ENCODE results near the gene PLCB1.

PLCB1 gene

DNA sequence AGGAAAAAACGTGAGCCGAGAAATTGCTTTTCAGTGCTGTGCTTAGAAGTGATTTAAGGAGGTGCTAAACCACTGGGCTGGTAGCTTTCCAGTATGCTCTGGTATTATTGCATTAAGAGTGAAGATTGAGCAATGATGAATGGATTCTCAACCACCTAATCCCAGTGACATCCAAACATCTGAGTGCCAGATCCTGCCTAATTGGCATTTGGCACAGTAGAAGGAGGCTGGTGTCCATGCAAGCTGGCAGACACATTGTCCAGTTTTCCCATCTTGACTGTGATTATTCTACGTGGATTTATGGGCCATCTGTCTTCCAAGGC, 538.8 kb downstream of the PLCB1 start:
- TF ChIP-seq, protein P1, sequence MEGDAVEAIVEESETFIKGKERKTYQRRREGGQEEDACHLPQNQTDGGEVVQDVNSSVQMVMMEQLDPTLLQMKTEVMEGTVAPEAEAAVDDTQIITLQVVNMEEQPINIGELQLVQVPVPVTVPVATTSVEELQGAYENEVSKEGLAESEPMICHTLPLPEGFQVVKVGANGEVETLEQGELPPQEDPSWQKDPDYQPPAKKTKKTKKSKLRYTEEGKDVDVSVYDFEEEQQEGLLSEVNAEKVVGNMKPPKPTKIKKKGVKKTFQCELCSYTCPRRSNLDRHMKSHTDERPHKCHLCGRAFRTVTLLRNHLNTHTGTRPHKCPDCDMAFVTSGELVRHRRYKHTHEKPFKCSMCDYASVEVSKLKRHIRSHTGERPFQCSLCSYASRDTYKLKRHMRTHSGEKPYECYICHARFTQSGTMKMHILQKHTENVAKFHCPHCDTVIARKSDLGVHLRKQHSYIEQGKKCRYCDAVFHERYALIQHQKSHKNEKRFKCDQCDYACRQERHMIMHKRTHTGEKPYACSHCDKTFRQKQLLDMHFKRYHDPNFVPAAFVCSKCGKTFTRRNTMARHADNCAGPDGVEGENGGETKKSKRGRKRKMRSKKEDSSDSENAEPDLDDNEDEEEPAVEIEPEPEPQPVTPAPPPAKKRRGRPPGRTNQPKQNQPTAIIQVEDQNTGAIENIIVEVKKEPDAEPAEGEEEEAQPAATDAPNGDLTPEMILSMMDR (IDR thresholded peaks at IDR 0.05; ENCODE audit: low read depth, low read length): no peak
- no peak overlapping the region for H3K4me3 ChIP-seq (ENCODE audit: low read depth, low read length)

DNA sequence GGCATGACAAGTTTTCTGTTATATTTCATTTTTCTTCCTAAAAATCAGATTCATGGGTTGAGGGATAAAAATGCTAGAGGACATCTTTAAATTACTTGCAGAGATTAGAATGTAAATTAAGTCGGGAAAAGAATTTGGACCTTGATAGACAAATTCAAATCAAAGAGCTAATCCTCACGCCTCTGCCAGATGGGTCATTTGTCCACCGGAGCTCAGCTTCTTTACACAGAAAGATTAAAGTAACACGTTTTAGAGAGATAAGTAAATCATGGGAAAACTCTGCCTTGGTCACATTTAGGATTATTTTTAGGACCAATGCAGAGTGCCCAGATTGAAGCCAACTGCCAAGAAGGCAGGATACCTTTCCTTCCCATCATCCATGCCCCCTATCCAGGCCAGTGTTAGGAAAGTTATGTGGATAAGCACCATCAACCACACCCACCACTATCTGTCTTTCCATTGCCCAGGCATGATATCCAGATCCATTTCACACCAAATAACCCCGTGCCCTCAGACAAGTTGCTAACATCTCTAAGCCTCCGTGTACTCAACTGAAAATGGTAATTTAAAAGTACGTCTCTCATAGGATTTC, 539.4 kb downstream of the PLCB1 start:
- no peak overlapping the region for H3K4me3 ChIP-seq (ENCODE audit: low read depth, low read length)
- TF ChIP-seq, protein P1 (IDR thresholded peaks at IDR 0.05; ENCODE audit: low read depth, low read length): no peak

DNA sequence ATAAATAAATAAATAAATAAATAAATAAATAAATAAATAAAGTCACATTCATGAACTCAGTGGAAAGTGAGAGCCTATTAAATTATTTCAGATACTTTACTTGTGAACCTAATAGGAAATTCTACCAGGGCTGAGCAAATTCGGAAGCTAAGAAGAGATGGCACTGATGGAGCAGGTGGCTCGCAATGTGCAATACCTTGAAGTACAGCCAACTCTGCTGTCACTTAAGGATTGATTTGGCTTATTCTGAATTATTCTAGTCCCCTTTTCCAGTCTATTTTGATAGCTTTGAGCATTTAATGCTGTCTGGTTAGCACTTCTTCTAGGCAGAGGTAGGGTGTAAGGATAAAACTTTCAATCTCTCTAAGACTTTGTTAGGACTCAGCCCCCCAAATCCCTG, 541.0 kb downstream of the PLCB1 start:
- no peak overlapping the region for H3K4me3 ChIP-seq (ENCODE audit: low read depth, low read length)
- TF ChIP-seq, protein P1 (IDR thresholded peaks at IDR 0.05; ENCODE audit: low read depth, low read length): no peak

DNA sequence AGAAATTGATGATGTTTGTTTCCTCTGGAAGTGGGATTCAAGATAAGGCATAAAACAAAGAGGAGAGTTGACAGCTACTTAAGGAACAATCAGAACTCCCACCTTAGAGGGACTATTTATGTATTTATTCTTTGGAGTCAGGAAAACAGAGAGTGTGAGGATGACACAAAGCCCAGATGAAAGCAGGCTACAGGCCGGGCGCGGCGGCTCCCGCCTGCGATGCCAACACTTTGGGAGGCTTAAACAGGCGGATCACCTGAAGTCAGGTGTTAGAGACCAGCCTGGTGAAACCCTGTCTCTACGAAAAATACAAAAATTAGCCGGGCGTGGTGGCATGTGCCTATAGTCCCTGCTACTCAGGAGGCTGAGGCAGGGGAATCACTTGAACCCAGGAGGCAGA, 543.8 kb downstream of the PLCB1 start:
- TF ChIP-seq, protein P1 (IDR thresholded peaks at IDR 0.05; ENCODE audit: low read depth, low read length): no peak
- H3K4me3 ChIP-seq (ENCODE audit: low read depth, low read length): no peak overlapping the region

DNA sequence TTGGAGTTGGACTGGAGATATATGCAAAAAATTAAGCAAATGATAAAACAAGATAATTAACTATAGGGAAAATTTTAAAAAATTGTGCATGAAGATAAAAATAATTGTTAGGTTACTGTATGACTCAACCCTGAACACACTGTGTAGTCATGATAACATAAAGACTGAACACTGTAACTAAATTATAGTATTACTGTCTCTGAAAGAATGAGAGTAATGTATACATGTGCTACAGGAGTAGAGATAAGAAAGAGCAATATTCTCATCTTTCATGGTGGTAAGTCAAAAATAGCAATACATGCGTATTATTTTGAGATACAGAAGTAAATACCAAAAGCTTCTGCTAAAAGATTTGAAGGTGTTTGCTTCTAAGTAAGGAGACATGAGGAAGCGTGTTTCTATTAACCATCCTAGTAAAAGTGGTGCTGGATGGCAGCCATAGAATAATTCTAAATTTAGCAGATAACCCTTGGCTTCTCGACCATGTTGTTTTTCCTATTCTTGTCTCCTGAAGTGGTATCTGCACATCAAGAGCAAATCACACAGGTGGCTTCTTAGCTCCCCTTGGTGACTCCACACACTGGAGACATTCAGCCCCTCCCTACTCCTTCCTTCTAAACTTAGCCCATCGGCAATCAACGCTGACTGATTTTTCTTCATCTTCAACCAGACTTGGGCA, 546.2 kb downstream of the PLCB1 start:
- TF ChIP-seq, protein P1 (IDR thresholded peaks at IDR 0.05; ENCODE audit: low read depth, low read length): no peak

DNA sequence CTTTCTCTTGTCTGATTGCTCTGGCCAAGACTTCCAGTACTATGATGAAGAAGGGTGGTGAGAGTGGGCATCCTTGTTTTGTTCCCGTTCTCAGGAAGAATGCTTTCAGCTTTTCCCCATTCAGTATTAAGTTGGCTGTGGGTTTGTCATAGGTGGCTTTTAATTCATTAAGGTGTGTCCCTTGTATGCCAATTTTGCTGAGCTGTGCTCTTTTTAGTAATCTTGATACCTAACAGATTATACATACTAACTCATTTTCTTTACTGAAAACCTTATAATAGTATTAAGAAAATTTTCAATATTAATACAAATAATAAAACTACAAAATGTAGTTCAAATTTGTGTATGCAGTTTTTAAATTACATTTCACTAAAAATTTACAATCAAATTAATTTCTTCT, 557.3 kb downstream of the PLCB1 start:
- H3K4me3 ChIP-seq (ENCODE audit: low read depth, low read length): no peak overlapping the region
- TF ChIP-seq, protein P1 (IDR thresholded peaks at IDR 0.05; ENCODE audit: low read depth, low read length): no peak

More for the DNA sequence above, 546.2 kb downstream of the PLCB1 start:
- H3K4me3 ChIP-seq (ENCODE audit: low read depth, low read length): no peak overlapping the region

DNA sequence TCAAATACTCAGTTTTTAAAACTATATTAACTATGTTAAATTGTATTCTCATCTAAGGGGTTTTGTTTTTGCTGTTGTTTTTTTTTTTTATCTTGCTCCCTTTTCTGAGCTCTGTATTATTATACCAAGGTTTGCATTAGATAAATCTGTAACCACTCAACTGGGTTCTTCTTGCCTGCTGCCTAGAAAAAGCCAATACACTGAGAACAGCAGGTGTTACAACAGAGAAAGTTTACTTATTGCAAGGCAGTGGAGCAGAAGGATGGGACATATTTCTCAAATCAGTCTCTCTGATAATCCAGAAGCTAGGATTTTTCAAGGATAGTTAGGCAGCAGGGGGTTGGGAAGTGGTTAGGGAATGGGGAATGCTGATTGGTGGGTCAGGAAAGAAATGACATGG, 558.0 kb downstream of the PLCB1 start:
- TF ChIP-seq, protein P1 (IDR thresholded peaks at IDR 0.05; ENCODE audit: low read depth, low read length): no peak
- no peak overlapping the region for H3K4me3 ChIP-seq (ENCODE audit: low read depth, low read length)
